HG03575 (cell line): ENCODE measurements around the gene GSTO2.
A peak's percentile ranks its signal among the peaks of the same experiment; 100 is the strongest.

ENCODE experiments used
- ATAC-seq: cut with Tn5 transposase; IDR thresholded peaks from one replicate; pipeline ENCODE4 v1.9.1; 2021; ENCODE audit not compliant: unreplicated experiment, insufficient number of reproducible peaks, low FRiP score; ENCODE audit errors: extremely low read depth

Gene GSTO2

GRCh38 chr10:104301907-104302690, 33.1 kb downstream of the GSTO2 start:
- no peak for ATAC-seq

DNA sequence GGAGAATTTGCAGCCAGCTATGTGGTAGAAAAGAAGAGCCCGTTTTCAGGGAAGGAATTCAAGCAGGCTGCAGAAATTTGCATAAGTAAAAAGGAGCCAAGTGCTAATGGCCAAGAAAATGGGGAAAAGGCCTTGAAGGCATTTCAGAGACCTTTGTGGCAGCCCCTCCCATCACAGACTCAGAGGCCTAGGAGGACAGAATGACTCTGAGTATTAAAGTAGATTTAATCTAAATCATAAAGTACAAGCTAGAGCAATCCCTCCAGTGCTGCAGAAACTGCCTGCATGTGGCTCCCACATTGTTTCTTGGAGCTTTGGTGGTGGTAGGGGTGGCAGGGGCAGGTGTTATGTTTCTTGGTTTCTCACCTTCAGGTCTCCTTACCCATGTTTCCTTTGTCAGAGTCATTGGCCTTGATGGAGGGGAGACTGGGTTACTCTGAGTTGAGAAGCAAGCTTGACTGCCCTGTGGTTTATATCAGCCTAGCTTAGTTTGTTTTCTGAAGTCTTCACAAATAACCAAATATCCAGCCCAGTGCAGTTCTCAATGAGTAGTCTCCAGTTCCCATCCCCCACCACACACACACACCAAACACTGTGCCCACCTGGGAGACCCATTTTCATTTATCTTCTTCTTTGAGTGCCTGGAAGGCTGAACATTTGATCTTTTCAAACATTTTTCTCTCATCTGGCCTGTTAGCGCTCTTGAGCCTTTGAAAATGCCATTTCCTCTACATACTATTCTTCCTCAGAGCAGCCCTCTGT, 34.8 kb downstream of the GSTO2 start:
- no peak for ATAC-seq

- no peak for ATAC-seq
Measured at GRCh38 chr10:104304356-104304745, 35.4 kb downstream of the GSTO2 start.

DNA sequence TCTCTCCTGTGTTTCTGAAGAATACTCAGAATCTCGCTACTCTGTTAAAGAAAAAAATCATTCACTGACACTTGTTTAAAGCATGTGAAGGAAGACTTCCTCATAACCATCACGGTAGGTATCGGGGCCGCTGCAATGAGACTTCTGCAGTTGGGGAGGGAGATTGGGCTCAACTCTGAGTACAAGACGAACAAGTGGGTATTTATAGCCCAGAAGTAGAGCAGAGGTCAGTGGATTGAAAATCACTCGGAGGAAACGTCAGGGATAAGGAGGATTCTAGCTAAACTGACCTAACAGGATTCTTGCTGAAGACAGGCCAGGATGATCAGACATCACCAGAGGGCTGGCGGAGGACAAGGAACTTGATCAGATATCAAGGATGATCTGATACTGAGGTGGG, 35.9 kb downstream of the GSTO2 start:
- no peak for ATAC-seq

DNA sequence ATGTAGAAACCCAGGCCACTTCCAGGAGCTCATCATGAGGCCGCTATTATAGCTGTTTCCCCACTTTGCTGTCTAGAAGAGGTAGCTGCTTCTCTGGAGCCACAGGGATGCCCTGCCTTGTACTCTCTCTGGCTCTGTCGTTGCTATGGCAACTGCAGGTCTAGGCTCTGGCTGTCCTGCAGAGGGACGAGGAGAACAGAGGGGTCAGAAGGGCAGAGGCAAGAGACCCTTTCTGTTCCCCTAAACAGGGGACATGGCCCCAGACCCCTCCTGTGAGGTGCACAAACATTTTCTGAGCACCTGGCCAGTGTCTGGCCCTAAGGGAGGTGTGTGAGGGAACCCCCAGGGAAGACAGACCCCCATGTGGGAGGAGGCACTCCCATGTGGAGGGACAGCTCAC, 37.9 kb downstream of the GSTO2 start:
- no peak for ATAC-seq

- no peak for ATAC-seq
Measured at GRCh38 chr10:104307576-104308438, 38.8 kb downstream of the GSTO2 start.

- ATAC-seq = peak; percentile 64
Measured at GRCh38 chr10:104308439-104308903, 39.5 kb downstream of the GSTO2 start.

GRCh38 chr10:104309980-104310978, 41.3 kb downstream of the GSTO2 start:
- ATAC-seq = no peak

GRCh38 chr10:104311184-104311720, 42.3 kb downstream of the GSTO2 start:
- no peak for ATAC-seq

GRCh38 chr10:104314591-104315485, 45.9 kb downstream of the GSTO2 start:
- ATAC-seq = no peak

DNA sequence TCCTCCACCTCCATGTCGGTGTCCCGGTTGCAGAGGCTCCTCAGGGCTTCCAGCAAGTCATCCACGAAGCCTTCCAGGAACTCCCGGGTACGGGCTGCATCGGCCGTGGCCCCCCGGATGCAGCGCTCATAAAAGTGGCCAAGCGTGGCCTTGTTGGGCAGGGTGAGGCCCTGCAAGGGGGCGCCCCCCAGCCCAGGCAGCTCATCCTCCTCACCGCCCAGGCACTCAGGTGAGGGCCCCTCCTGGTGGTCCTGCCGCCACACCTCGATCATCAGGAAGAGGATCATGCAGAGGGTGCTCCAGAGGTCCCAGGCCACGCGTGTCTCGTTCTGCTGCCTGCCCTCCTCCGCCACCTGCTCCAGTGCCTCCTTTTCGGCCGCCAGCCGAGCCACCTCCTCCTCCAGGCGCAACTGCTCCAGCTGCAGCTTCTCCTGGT, 46.5 kb downstream of the GSTO2 start:
- ATAC-seq = no peak

DNA sequence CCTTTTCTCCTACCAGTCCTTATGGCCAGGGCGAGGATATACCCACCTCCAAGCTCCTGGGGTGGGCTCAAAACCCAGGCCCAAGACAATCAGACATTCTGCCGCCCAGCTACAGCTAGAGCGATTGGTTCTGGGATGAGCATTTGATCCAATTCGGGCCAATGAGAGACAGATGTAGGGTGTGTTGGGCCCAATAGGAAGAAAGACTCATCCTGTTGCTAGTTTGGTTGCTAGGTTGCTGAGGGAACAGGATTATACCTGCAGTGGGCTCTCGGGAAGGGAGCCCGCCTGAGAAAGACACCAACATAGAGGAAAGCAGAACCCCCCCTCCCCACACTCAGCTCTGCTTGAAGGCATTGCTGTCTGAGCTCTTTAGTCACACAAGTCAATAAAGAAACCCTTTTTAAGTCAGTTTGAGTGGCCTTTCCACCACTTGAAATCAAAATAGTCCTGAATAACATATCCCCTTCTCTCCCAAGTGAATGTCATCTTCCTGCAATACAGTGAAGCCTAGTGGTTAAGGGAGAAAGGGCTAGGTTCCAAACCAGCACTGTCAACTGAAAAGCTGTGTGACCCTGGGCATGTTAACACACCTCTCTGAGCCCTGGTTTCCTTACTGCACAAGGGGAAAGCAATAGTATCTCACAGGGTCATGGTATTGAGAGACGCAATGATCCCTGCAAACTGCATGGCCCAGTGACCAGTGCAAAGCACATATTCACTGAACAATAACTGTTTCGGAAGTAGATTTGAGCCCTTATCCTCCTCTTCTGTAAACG, 47.5 kb downstream of the GSTO2 start:
- ATAC-seq = no peak

GRCh38 chr10:104317269-104317710, 48.3 kb downstream of the GSTO2 start:
- no peak for ATAC-seq

GRCh38 chr10:104317726-104318299, 48.8 kb downstream of the GSTO2 start:
- no peak for ATAC-seq

- no peak for ATAC-seq
Measured at GRCh38 chr10:104318326-104318725, 49.3 kb downstream of the GSTO2 start.
